NCI-H510A (cell line): ENCODE measurements around the gene MEF2D.

Experiments
- DNase-seq: peaks from one replicate; lab custom pipeline; 2025; lab: John Stamatoyannopoulos, UW

The MEF2D gene

GRCh38 chr1:156487862-156488261 lies 12.7 kb downstream of the MEF2D start:
- no peak for DNase-seq

- no peak for DNase-seq
Observed at GRCh38 chr1:156486421-156487344, 13.9 kb downstream of the MEF2D start.

- DNase-seq, result no peak
Observed at GRCh38 chr1:156485984-156486383, 14.6 kb downstream of the MEF2D start.

GRCh38 chr1:156484480-156485058 lies 16.0 kb downstream of the MEF2D start:
- DNase-seq, result no peak

- no peak for DNase-seq
Observed at GRCh38 chr1:156483397-156483796, 17.2 kb downstream of the MEF2D start.

GRCh38 chr1:156482276-156482675 lies 18.3 kb downstream of the MEF2D start:
- no peak for DNase-seq

- no peak for DNase-seq
Observed at GRCh38 chr1:156481527-156481926, 19.0 kb downstream of the MEF2D start.

GRCh38 chr1:156480411-156481192 lies 20.0 kb downstream of the MEF2D start:
- DNase-seq, result peak; percentile 37

- DNase-seq, result no peak
Observed at GRCh38 chr1:156480016-156480370, 20.6 kb downstream of the MEF2D start.

- no peak for DNase-seq
Observed at GRCh38 chr1:156479093-156480015, 21.2 kb downstream of the MEF2D start.

- DNase-seq, result no peak
Observed at GRCh38 chr1:156478250-156478627, 22.3 kb downstream of the MEF2D start.

GRCh38 chr1:156477526-156478249 lies 22.9 kb downstream of the MEF2D start:
- no peak for DNase-seq

GRCh38 chr1:156476501-156477298 lies 23.9 kb downstream of the MEF2D start:
- no peak for DNase-seq

GRCh38 chr1:156475568-156476500 lies 24.7 kb downstream of the MEF2D start:
- peak; percentile 64 for DNase-seq

GRCh38 chr1:156474966-156475365 lies 25.6 kb downstream of the MEF2D start:
- no peak for DNase-seq

- peak; percentile 95 for DNase-seq
Observed at GRCh38 chr1:156471496-156472490, 28.8 kb downstream of the MEF2D start.

GRCh38 chr1:156470473-156470872 lies 30.1 kb downstream of the MEF2D start:
- DNase-seq, result no peak
